Esophagus muscularis mucosa (tissue), 4 donors: ENCODE data around the gene BZW2.

ENCODE experiments used
- EP300 ChIP-seq: sonication (generic); formaldehyde crosslinking; IDR thresholded peaks from one replicate; pipeline ENCODE4 v1.6.1; 2017; ENCODE audit warnings: antibody characterized with exemption
- POLR2A ChIP-seq: fragments of 450-650 bp; IDR thresholded peaks from one replicate; pipeline ENCODE4 v1.6.1; 2017; ENCODE audit warnings: antibody characterized with exemption, moderate library complexity, mild to moderate bottlenecking, low read depth
- POLR2AphosphoS5 ChIP-seq, 2 donors: sonication (generic); formaldehyde crosslinking; IDR thresholded peaks; one replicate each; pipeline ENCODE4 v1.6.1; 2017; ENCODE audit warnings: antibody characterized with exemption in 2 of 2
- TF ChIP-seq, protein P1 (sequence below), 3 experiments: fragments of 200-600 bp in 2 of 3; fragments of 450-650 bp in 1 of 3; sonication (generic) in 2 of 3; IDR thresholded peaks; one replicate each; pipeline ENCODE4 v1.5.1; 2017 to 2019; ENCODE audit warnings: antibody characterized with exemption in 3 of 3, mild to moderate bottlenecking in 2 of 3, moderate library complexity in 1 of 3

DNA sequence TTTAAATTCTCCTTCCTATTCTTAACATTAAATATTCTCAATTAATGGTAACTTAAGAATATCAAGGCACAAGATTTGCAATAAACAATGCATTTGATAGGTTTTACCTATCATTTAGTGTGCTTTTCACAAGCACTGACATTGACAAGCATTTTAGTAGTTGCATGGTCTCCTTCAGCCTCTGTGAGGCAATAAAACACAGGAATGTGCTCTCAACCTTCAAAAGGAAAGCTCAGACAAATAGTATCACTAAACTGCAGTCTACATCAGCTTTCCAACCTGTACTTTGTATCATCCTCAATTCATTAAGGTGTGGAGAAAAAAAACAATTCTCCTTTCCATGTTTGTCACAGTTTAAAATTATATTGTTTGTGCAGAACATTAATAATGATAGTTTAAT, 56.5 kb downstream of the BZW2 start:
- TF ChIP-seq, protein P1, sequence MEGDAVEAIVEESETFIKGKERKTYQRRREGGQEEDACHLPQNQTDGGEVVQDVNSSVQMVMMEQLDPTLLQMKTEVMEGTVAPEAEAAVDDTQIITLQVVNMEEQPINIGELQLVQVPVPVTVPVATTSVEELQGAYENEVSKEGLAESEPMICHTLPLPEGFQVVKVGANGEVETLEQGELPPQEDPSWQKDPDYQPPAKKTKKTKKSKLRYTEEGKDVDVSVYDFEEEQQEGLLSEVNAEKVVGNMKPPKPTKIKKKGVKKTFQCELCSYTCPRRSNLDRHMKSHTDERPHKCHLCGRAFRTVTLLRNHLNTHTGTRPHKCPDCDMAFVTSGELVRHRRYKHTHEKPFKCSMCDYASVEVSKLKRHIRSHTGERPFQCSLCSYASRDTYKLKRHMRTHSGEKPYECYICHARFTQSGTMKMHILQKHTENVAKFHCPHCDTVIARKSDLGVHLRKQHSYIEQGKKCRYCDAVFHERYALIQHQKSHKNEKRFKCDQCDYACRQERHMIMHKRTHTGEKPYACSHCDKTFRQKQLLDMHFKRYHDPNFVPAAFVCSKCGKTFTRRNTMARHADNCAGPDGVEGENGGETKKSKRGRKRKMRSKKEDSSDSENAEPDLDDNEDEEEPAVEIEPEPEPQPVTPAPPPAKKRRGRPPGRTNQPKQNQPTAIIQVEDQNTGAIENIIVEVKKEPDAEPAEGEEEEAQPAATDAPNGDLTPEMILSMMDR (IDR thresholded peaks at IDR 0.05): no peak
- no peak for TF ChIP-seq POLR2A
- no peak for TF ChIP-seq POLR2AphosphoS5 (IDR thresholded peaks at IDR 0.05)
- no peak for TF ChIP-seq EP300
